HG03571 (cell line): ENCODE results near the gene GMDS.
A peak's percentile ranks its signal among the peaks of the same experiment; 100 is the strongest.

ENCODE experiments used
- ATAC-seq: cut with Tn5 transposase; IDR thresholded peaks from one replicate; pipeline ENCODE4 v1.9.1; 2021; ENCODE audit not compliant: unreplicated experiment

The GMDS gene

GRCh38 chr6:2242311-2242710, 3.1 kb downstream of the GMDS start:
- no peak for ATAC-seq

- no peak for ATAC-seq
These were observed 4.4 kb downstream of the GMDS start for GRCh38 chr6:2240961-2241360.

- no peak for ATAC-seq
These were observed 8.4 kb downstream of the GMDS start for GRCh38 chr6:2237001-2237400.

- no peak for ATAC-seq
These were observed 9.5 kb downstream of the GMDS start for GRCh38 chr6:2235777-2236495.

GRCh38 chr6:2232445-2232844, 13.0 kb downstream of the GMDS start:
- ATAC-seq = peak; percentile 79

- ATAC-seq = no peak
These were observed 14.0 kb downstream of the GMDS start for GRCh38 chr6:2231438-2231837.

GRCh38 chr6:2230659-2231277, 14.6 kb downstream of the GMDS start:
- no peak for ATAC-seq

- no peak for ATAC-seq
These were observed 15.7 kb downstream of the GMDS start for GRCh38 chr6:2229742-2230141.

- no peak for ATAC-seq
These were observed 16.4 kb downstream of the GMDS start for GRCh38 chr6:2229039-2229438.

GRCh38 chr6:2228392-2228791, 17.0 kb downstream of the GMDS start:
- no peak for ATAC-seq

- ATAC-seq = no peak
These were observed 18.6 kb downstream of the GMDS start for GRCh38 chr6:2226775-2227174.

- no peak for ATAC-seq
These were observed 19.7 kb downstream of the GMDS start for GRCh38 chr6:2225422-2226392.

GRCh38 chr6:2224847-2225382, 20.5 kb downstream of the GMDS start:
- no peak for ATAC-seq

- ATAC-seq = peak; percentile 10
These were observed 23.0 kb downstream of the GMDS start for GRCh38 chr6:2222275-2222842.

- peak; percentile 52 for ATAC-seq
These were observed 23.6 kb downstream of the GMDS start for GRCh38 chr6:2221726-2222274.

GRCh38 chr6:2220154-2220553, 25.3 kb downstream of the GMDS start:
- ATAC-seq = no peak

- ATAC-seq = no peak
These were observed 26.5 kb downstream of the GMDS start for GRCh38 chr6:2218866-2219265.

GRCh38 chr6:2216794-2217383, 28.5 kb downstream of the GMDS start:
- ATAC-seq = no peak

- ATAC-seq = no peak
These were observed 30.1 kb downstream of the GMDS start for GRCh38 chr6:2215342-2215741.

GRCh38 chr6:2213086-2213485, 32.3 kb downstream of the GMDS start:
- no peak for ATAC-seq
